Coronary artery (tissue), 2 donors: ENCODE results near the gene OR6K3.
"Not testable (repeated sequence)": the region's sequence is repeated elsewhere in the genome, so short reads cannot be mapped to it uniquely, and the experiment has no call there.

Source experiments
- DNase-seq: peaks from one replicate; pipeline ENCODE4 v3.0.0-alpha.2; 2017; ENCODE audit warnings: low spot score
- H3K27ac ChIP-seq, 2 donors: fragments of 200-600 bp; sonication (generic); one replicate each; pipeline ENCODE4 v1.5.1; 2016 to 2019
- H3K4me3 ChIP-seq: fragments of 200-600 bp; sonication (generic); 2 replicates; pipeline ENCODE4 v1.5.1; 2016; ENCODE audit warnings: mild to moderate bottlenecking, moderate library complexity
- TF ChIP-seq, protein P1 (sequence below): fragments of 200-600 bp; sonication (generic); IDR thresholded peaks from one replicate; pipeline ENCODE4 v1.5.1; 2019; ENCODE audit warnings: antibody characterized with exemption

Gene OR6K3

DNA sequence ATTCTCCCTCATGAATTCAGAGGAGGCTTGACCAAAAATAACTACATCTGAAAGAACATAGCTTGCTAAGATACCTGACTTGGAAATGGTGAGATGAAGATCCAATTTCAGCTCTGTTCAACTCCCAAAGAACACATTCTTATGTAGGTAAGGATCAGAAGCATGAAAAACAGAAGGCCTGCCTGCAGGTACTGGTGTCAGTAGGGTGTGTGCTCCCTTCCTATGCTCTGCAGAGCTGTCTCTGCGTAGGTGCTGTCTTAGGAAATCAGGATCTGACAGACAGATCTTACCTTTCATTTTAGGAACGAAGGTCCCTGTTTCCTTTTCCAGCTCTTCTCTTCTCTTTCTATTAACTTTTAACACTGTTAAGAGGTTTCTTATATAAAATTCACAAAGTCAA, 14.4 kb downstream of the OR6K3 start:
- no peak for DNase-seq
- H3K27ac ChIP-seq = no peak overlapping the region
- TF ChIP-seq, protein P1, sequence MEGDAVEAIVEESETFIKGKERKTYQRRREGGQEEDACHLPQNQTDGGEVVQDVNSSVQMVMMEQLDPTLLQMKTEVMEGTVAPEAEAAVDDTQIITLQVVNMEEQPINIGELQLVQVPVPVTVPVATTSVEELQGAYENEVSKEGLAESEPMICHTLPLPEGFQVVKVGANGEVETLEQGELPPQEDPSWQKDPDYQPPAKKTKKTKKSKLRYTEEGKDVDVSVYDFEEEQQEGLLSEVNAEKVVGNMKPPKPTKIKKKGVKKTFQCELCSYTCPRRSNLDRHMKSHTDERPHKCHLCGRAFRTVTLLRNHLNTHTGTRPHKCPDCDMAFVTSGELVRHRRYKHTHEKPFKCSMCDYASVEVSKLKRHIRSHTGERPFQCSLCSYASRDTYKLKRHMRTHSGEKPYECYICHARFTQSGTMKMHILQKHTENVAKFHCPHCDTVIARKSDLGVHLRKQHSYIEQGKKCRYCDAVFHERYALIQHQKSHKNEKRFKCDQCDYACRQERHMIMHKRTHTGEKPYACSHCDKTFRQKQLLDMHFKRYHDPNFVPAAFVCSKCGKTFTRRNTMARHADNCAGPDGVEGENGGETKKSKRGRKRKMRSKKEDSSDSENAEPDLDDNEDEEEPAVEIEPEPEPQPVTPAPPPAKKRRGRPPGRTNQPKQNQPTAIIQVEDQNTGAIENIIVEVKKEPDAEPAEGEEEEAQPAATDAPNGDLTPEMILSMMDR = no peak
- H3K4me3 ChIP-seq = no peak overlapping the region

GRCh38 chr1:158700552-158700951, 20.0 kb downstream of the OR6K3 start, which contains the start of gene OR6K2:
Gene OR6K2, minus strand, starts transcription at chr1:158700652. Its CDS starts 0 bp downstream, at chr1:158700652.
- Histone ChIP-seq H3K27ac (no peak within 1 kb of the TSS), H3K4me3 (no peak within 1 kb of the TSS)
- DNase-seq = no peak
- TF ChIP-seq, protein P1 = no peak

DNA sequence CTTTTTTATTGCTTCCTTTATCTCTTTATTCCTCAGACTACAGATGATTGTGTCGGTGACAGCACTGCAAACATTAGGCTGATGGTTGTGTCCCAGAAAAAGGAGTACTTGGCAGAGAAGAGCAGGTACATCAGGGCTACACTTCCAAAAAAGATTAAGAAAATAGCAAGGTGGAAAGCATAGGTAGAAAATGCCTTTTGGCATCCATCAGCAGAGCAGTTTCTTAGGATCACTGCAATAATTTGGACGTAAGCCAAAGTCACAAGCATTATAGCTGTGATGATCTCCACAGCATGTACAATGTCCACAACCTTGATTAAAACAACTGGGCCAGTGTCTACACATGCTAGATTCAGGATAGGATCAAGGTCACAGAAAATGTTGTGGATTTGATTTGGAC, 25.9 kb downstream of the OR6K3 start:
- DNase-seq = no peak
- no peak overlapping the region for H3K27ac ChIP-seq
- TF ChIP-seq, protein P1 = no peak
- no peak overlapping the region for H3K4me3 ChIP-seq

GRCh38 chr1:158692356-158692755, 28.2 kb downstream of the OR6K3 start:
- Histone ChIP-seq H3K4me3 (no peak overlapping the region), H3K27ac (no peak overlapping the region)
- DNase-seq = no peak
- TF ChIP-seq, protein P1 = no peak

DNA sequence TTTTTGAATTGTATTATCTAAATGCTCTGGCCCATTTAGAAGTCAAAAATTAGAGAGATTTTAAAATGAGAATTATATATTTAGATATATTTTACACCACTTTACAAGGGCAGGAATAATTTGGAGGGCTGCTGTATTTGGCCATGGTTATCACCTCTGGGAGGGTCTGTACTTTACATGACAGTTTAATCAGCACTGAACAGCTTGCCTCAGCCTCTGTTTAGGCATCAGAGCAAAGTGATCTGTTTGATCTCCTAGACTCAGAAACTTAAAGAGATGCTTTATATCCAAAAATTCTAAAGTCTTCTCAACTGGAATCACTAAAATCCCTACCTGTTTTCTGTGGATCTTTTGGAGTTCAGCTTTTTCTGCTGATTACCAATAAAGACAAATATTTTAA, 28.6 kb downstream of the OR6K3 start:
- Histone ChIP-seq H3K4me3 (no peak overlapping the region), H3K27ac (no peak overlapping the region)
- TF ChIP-seq, protein P1 = no peak
- no peak for DNase-seq

- not testable (repeated sequence) for H3K4me3 ChIP-seq, H3K27ac ChIP-seq, DNase-seq
These were observed 29.4 kb downstream of the OR6K3 start for GRCh38 chr1:158691149-158691548.

DNA sequence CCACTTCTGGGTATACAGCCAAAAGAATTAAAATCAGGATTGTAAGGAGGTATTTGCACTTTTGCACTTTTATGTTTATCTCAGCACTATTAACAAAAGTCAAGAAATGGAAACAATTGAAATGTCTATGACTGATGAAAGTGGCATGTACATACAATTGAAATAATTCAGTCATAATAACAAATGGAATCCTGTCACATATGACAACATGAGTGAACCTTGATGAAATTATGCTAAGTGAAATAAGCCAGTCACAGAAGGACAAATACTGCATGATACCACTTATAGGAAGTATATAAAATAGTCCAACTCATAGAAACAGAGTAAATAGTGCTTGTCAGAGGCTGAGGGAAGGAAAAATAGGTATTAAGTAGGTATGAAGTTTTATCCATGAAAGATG, 30.6 kb downstream of the OR6K3 start:
- DNase-seq = no peak

More for the DNA sequence above, 30.6 kb downstream of the OR6K3 start:
- TF ChIP-seq, protein P1 = no peak
- Histone ChIP-seq H3K27ac (no peak overlapping the region), H3K4me3 (no peak overlapping the region)
